NB4 (cell line): ENCODE measurements around the gene CCR5AS.
A peak's percentile ranks its signal among the peaks of the same experiment; 100 is the strongest.
"Not testable (repeated sequence)": the region's sequence is repeated elsewhere in the genome, so short reads cannot be mapped to it uniquely, and the experiment has no call there.

Source experiments
- DNase-seq: peaks from one replicate; pipeline ENCODE4 v3.0.0; 2010; ENCODE audit warnings: low read depth
- H3K4me3 ChIP-seq: one replicate; pipeline ENCODE4 v1.5.1; 2011; ENCODE audit warnings: mild to moderate bottlenecking, low read depth, low read length, moderate library complexity
- MYC ChIP-seq: IDR thresholded peaks from 2 replicates; pipeline ENCODE4 v1.6.1; 2011; ENCODE audit warnings: low read depth, low read length
- POLR2A ChIP-seq: IDR thresholded peaks from 2 replicates; pipeline ENCODE4 v1.6.1; 2011; ENCODE audit warnings: mild to moderate bottlenecking; ENCODE audit not compliant: insufficient read length; ENCODE audit errors: extremely low read depth
- TF ChIP-seq, protein P1 (sequence below): IDR thresholded peaks from one replicate; pipeline ENCODE4 v1.5.1; 2012; ENCODE audit warnings: low read depth, low read length
- TF ChIP-seq, protein P2 (sequence below): IDR thresholded peaks from 2 replicates; pipeline ENCODE4 v1.6.1; 2011; ENCODE audit warnings: low read depth, low read length

CCR5AS gene

DNA sequence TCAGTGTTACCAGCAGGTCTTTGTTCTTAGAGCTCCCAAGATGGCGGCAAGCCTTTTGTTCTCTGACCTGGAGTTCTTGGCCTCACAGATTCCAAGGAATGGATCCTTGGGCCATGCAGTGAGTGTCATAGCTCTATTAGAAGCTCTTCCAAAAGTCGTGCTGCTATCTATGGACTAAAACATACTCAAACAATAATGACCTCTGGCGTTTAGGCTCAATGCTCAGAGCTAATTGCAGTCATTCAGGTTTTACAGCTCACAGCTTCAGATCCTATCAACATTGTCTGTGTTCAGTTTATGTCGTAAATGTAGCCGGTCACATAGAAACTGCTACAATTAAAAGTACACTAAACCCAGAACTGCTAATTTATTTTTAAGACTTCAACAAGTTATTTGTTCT lies 22.4 kb upstream of the CCR5AS start:
- no peak overlapping the region for H3K4me3 ChIP-seq
- DNase-seq: no peak
- TF ChIP-seq MYC (no peak), POLR2A (no peak)
- TF ChIP-seq, protein P1, sequence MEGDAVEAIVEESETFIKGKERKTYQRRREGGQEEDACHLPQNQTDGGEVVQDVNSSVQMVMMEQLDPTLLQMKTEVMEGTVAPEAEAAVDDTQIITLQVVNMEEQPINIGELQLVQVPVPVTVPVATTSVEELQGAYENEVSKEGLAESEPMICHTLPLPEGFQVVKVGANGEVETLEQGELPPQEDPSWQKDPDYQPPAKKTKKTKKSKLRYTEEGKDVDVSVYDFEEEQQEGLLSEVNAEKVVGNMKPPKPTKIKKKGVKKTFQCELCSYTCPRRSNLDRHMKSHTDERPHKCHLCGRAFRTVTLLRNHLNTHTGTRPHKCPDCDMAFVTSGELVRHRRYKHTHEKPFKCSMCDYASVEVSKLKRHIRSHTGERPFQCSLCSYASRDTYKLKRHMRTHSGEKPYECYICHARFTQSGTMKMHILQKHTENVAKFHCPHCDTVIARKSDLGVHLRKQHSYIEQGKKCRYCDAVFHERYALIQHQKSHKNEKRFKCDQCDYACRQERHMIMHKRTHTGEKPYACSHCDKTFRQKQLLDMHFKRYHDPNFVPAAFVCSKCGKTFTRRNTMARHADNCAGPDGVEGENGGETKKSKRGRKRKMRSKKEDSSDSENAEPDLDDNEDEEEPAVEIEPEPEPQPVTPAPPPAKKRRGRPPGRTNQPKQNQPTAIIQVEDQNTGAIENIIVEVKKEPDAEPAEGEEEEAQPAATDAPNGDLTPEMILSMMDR: no peak
- TF ChIP-seq, protein P2, sequence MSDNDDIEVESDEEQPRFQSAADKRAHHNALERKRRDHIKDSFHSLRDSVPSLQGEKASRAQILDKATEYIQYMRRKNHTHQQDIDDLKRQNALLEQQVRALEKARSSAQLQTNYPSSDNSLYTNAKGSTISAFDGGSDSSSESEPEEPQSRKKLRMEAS: no peak

- DNase-seq: peak; percentile 49
- no peak for TF ChIP-seq POLR2A
- TF ChIP-seq, protein P1: no peak
- no peak overlapping the region for H3K4me3 ChIP-seq
Observed at GRCh38 chr3:46427916-46428833, 21.3 kb upstream of the CCR5AS start.

- not testable (repeated sequence) for H3K4me3 ChIP-seq
- DNase-seq: peak; percentile 31
Observed at GRCh38 chr3:46427404-46427803, 20.5 kb upstream of the CCR5AS start.

DNA sequence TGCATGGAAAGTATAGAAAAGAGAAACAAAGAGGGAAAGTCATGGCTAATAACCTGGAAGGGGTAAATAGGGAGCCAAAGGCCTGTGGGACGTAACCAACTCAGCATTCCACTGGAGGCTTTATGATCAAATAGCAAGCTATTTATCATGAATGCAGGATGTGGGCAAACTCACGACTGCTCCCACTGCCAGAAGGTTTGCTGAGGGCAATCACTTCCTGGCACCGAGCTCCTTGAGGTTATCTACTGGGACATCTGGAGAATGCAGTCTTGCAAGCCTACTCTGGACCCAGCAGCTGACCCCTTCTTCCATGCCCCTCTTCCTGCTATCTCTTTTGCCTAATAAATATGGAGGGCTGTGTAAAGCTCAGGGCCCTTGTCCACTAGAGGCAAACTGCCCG lies 19.6 kb upstream of the CCR5AS start:
- not testable (repeated sequence) for H3K4me3 ChIP-seq
- peak; percentile 35 for DNase-seq

DNA sequence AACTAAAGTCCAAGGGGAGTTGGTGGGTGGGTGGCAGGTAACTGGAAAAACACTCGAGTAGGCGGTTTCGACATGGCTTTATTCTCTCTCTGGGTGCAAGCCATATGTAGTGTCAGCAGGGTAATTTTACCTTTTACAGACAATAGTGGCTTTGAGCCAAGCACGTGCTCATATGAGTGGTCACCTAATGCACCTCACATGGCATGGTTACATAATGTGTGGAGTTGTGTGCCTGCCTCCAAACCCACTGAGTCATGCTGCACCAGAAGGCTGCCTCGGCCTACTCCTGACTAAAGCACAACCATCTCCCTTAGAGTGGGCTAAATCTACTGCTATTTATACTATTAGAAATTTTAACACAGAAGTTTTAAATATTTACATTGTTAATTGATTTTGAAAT lies 16.7 kb upstream of the CCR5AS start:
- TF ChIP-seq POLR2A: no peak
- TF ChIP-seq, protein P1: no peak
- TF ChIP-seq MYC: 0 out of 2 replicates have a peak, but pooled peaks have one; percentile 24
- TF ChIP-seq, protein P2: peak; percentile 63; the same call in 1 of the 2 replicates

GRCh38 chr3:46422617-46423016 lies 15.8 kb upstream of the CCR5AS start:
- no peak for TF ChIP-seq POLR2A
- TF ChIP-seq, protein P1: no peak
- no peak for TF ChIP-seq MYC
- TF ChIP-seq, protein P2: no peak
- no peak overlapping the region for H3K4me3 ChIP-seq
- peak; percentile 24 for DNase-seq

More for the DNA sequence above, 16.7 kb upstream of the CCR5AS start:
- DNase-seq: peak; percentile 45
- H3K4me3 ChIP-seq: no peak overlapping the region

DNA sequence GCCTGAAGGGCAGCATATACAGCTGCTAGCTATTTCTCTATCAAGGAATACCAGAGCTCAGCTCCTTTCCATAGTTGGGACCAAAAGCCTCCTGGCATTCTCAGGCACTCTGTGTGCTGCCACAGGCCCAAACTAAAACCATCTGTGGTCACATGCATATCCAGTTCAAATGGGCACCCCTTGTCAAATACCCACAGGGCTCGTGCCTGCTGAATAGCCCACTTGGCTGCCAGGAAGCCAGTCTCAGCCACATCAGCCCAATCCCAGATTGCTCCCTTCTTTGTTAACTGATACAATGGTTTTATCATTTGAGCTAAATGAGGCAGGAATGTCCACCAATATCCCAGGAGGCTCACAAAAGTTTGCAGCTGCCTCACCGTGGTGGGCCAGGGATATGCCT lies 14.1 kb upstream of the CCR5AS start:
- TF ChIP-seq MYC (no peak), POLR2A (no peak)
- TF ChIP-seq, protein P2: no peak
- TF ChIP-seq, protein P1: no peak
- no peak for DNase-seq
- no peak overlapping the region for H3K4me3 ChIP-seq
